Endometrium (tissue), 2 donors: ENCODE data around the gene LIN28B.
"Not testable (repeated sequence)": the region's sequence is repeated elsewhere in the genome, so short reads cannot be mapped to it uniquely, and the experiment has no call there.

Experiments used
- FAIRE-seq: peaks from 2 replicates; lab custom pipeline; 2012; peaks lifted over from hg19 to GRCh38; lab: Jason Lieb, UNC
- donor health status: control.
- donor health status: control.

Gene LIN28B

GRCh38 chr6:104955927-104956730, 778 bp upstream of the LIN28B start:
- no peak for FAIRE-seq

DNA sequence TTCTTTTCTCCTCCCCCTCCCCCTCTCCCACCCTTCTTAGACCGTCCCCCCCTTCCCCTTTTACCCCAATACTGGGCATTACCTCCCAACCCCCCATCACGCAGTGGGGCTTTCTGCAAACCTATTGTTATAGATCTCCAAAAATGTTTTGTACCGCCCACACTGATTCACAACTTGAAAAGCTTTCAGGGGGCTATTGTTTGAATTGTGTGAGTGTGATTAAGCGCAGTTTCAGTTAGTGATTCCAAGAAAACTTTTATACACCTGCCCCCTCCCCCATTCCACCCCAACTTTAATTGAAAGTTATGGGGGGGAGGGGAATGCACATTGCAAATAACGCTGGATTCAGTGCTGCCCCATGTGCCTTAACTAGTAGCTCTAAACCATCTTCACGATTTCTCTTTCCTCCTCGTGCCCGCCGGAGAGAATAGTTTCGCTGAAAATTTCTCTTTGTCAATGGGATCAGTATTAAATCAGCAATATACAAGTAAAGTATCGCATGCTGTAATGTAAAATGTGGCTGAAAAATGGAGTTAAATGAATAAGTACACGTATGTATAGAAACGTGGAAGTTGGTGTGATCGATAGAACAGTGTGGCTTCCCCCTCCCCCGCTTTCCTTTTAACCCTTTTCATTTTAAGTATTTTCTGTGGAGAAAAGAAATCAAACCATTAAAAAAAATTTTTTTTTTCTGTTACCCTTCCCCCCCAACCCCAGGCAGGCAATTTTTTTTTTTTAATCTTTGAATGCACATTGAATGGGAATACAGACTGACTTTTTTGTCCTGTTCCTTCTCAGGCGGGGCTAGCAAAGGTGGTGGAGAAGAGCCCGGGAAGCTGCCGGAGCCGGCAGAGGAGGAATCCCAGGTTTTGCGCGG, 632 bp downstream of the LIN28B start:
- FAIRE-seq = no peak

DNA sequence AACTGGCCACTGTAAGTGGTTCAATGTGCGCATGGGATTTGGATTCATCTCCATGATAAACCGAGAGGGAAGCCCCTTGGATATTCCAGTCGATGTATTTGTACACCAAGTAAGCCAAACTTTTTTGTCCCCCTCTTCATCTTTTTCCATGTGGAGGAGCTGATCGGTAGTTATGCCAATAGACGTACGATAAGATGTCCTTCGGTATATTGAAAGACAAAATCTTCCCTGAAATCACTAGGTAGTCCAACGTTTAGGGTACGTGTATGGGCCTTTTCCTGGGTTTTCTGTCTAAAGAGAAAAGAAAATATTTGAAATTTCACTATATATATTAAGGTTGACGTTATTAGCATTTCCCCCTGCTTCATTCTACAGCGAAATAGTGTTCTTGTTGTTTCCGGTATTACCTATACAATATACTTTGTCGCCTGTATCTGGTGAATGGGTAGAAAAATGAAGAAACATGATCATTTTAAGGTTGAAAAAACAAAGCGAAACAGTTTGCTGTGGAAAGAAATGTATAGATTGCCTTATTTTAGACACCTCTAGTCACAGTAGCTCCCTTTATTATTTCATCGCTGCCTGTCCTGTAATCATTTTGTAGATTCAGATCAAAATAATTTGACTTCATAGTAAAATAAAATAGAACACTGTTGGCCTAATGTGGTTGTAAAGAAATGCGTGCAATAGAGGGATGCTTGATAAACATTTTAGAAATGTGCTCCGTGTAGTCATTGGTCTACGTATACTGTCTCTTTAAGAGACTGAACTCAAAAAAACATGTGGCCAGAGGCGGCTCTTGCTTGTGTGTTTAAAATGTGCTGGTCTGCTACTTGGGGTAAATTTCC, 1.5 kb downstream of the LIN28B start:
- no peak for FAIRE-seq

- no peak for FAIRE-seq
Measured at GRCh38 chr6:104959026-104959858, 2.3 kb downstream of the LIN28B start.

- FAIRE-seq = no peak
Measured at GRCh38 chr6:104969108-104969507, 12.2 kb downstream of the LIN28B start.

GRCh38 chr6:104969785-104970581, 13.1 kb downstream of the LIN28B start:
- no peak for FAIRE-seq

- FAIRE-seq = no peak
Measured at GRCh38 chr6:104973404-104973803, 16.5 kb downstream of the LIN28B start.

DNA sequence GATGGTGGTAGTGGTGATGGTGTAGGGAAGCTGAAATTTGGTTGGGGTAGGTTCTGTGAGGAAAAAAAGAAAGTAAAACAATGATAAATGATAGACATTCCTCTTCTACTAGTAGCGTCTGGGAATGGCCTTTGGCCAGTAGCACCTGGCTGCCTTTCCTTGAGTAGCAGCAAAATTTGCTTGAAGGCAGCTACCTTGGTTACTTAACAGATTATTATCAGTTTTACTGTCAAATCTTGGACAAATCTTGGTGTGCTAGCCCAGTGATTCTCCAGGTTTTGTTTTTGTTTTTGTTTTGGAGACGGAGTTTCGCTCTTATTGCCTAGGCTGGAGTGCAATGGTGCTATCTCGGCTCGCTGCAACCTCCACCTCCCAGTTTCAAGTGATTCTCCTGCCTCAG, 26.4 kb downstream of the LIN28B start:
- FAIRE-seq = no peak

DNA sequence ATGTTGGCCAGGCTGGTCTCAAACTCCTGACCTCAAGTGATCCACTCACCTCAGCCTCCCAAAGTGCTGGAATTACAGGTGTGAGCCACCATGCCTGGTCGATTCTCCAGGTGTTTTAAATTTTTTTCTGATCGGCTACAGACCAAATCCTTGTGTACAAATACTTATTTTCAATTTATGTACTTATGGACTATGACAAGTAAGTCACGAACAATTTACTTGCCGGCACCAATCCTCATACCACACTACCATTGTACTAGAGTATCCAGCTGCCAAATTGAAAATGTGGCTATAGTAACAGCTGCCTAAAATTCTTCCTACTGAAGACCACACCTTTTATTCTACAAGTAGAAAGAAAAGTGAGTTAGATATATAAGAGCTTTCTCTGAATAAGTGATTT, 26.9 kb downstream of the LIN28B start:
- FAIRE-seq = no peak

- FAIRE-seq = no peak
Measured at GRCh38 chr6:104984831-104985230, 27.9 kb downstream of the LIN28B start.

GRCh38 chr6:104985875-104986274, 29.0 kb downstream of the LIN28B start:
- not testable (repeated sequence) for FAIRE-seq

DNA sequence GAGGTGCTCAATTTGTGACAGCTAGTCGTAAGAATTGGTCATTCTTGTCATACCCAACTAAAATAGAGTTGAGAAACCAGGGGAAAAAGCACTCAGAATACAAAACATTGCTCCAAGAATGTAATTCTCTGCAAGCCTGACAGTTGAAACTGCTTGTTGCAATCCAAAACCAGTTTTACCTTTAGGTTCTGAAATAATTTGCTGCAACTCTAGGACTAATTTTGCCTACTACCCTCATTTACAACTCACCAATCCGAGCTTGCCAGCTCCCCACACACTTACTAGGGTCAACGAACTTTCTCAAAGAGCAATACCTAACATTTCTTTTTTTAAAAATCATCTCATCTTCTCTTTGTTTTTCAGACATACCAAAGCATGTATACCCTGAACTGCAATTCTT, 29.7 kb downstream of the LIN28B start:
- FAIRE-seq = no peak

DNA sequence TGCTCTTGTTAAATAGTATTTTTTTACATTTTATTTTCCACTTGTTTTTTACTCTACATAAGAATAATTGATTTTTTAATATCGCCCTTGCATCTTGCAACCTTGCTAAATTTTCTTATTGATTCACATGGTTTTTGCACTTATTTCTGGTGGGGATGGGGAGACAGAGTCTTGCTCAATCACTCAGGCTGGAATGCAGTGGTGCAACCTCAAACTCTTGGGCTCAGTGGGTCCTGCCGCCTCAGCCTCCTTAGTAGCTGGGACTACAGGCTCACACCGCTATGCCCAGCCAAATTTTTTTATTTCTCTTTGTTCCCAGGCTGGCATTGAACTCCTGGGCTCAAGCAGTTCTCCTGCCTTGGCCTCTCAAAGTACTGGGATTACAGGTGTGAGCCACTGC, 30.3 kb downstream of the LIN28B start:
- FAIRE-seq = no peak

- no peak for FAIRE-seq
Measured at GRCh38 chr6:104990085-104990484, 33.2 kb downstream of the LIN28B start.

- not testable (repeated sequence) for FAIRE-seq
Measured at GRCh38 chr6:104991062-104991461, 34.2 kb downstream of the LIN28B start.

GRCh38 chr6:104993576-104993975, 36.7 kb downstream of the LIN28B start:
- FAIRE-seq = not testable (repeated sequence)

DNA sequence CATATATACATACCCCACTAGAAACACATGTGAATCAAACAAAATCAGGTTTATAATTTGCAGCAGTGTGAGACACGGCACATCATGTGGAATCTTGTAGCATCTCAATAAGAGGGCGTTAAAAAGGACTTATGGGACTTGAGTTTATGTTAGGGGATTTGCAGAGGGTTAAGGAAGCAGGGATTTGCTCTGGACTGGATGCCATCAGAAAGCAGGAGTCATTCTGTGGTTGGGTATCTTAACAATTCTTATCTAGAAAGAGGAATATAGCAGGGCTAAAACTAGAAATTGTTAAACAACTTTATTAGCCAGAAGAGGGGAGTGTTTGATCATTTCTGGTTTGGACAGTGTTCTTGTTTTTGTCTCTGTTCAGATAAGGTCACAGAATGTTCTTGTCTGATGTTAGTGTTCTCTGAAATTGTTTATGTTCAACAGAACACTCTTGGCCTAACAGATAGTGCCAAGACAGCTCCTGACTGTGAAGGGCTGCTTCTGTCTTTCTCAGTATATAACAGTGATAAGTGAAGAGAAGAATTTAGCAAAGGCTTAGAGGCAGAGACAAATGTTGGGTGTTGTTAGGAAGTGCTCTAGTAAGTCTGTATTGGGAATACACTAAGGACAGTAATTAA, 39.2 kb downstream of the LIN28B start:
- FAIRE-seq = no peak

DNA sequence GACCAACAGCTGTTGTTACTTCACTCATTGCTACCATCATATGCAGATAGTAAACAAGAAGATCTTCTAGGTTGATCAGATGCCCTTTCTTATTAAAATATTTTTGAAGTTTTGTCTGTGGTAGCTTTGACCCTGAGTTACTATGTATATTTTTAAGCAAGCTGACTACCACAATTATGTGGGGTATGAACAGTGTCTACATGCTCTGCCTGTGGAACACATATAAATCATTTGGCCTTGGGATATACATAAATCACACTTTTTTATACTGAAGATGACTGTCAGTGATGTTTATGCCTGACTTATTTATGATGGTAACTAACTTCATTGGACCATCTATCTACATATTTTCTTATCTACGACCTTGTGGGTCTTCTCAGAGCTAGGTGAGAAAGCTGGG, 44.2 kb downstream of the LIN28B start:
- FAIRE-seq = no peak

GRCh38 chr6:105001906-105002305, 45.0 kb downstream of the LIN28B start:
- FAIRE-seq = no peak

GRCh38 chr6:105005451-105005850, 48.5 kb downstream of the LIN28B start:
- no peak for FAIRE-seq
